GM13977 (cell line): ENCODE results near the gene ATP2B3.

Experiments used
- DNase-seq: peaks from one replicate; pipeline ENCODE4 v3.0.0; 2012; ENCODE audit warnings: low spot score
- in situ Hi-C: fragments of 300-500 bp; cut with MboI; formaldehyde crosslinking; loops from one replicate; pipeline ENCODE4 v1.12.0; 2022; ENCODE audit warnings: low sequenced_read_pairs, low pct_unique_long_range_greater_than_20kb, mixed read lengths, inconsistent platforms; ENCODE audit not compliant: unreplicated experiment
- TF ChIP-seq, protein P1 (sequence below): IDR thresholded peaks from 2 replicates; pipeline ENCODE4 v1.5.1; 2012; ENCODE audit warnings: mild to moderate bottlenecking, control low read depth; ENCODE audit not compliant: insufficient read depth; ENCODE audit errors: extremely low read depth, missing control alignments

The ATP2B3 gene

DNA sequence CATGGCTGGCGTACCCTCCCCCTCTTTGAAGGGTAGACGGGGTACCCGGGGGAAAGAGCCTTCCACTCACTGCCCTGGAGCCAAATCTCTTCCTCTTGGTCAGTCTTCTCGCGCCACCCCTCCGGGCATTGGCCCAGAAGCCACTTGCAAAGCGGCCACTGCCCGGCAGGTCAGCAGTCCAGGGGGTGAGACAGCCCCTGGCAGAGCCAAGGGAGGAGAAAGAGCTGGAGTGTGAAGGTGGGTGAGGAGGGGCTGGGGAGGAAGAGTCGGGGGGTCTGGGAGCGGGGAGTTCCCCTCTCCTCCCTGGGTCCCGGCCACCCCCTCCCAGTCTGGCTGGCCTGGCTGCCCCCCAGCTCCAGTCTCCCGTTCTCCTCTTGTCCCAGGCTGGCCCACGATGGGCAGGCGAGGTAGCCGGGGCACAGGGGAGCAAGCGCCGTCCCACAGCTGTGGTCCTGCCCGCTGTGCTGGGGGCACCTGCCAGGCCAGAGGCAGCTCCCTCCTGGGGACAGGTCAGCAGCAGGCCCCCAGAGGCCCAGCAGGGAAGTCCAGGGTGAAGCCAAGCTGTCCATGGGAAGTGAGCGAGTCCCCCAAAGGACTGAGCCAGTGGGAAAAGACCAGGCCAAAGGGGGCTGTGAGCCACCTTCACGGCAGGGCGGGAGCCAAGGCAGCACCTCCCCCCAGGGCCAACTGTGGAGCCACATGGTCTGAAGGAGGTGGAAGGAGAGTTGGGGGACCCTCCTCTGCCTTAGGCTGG, 108.0 kb downstream of the ATP2B3 start:
- TF ChIP-seq, protein P1, sequence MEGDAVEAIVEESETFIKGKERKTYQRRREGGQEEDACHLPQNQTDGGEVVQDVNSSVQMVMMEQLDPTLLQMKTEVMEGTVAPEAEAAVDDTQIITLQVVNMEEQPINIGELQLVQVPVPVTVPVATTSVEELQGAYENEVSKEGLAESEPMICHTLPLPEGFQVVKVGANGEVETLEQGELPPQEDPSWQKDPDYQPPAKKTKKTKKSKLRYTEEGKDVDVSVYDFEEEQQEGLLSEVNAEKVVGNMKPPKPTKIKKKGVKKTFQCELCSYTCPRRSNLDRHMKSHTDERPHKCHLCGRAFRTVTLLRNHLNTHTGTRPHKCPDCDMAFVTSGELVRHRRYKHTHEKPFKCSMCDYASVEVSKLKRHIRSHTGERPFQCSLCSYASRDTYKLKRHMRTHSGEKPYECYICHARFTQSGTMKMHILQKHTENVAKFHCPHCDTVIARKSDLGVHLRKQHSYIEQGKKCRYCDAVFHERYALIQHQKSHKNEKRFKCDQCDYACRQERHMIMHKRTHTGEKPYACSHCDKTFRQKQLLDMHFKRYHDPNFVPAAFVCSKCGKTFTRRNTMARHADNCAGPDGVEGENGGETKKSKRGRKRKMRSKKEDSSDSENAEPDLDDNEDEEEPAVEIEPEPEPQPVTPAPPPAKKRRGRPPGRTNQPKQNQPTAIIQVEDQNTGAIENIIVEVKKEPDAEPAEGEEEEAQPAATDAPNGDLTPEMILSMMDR: no peak
- in situ Hi-C loops: no loop called here
- no peak for DNase-seq

DNA sequence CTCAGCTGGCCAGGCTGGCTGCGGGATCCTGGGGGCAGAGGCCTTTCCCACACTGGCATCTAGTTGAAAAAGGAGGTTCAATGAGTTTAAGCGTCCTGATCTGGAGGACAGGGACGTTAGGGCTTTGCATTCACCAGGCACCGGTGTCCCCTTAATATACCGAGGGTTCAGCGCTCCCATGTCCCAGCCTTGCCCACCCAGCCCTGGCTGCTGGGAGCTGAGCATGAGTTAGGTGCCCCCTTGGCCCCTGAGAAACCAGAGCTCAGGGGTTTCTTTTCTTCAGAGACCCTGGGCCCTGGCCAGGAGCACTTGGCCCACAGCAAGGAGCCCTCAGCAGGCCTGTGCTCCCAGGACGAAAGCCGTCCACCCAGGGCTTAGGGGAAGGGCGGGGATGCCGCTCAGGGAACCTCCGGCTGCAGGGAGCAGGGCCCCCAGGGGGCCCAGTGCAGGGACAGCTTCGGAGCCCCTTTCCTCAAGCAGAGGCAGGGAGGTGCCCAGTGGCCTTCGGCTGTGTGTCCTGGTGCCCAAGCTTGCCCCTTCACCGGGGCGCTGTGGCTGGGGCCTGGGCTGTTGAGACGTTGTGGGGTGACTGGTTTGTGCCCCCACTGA, 108.7 kb downstream of the ATP2B3 start:
- in situ Hi-C loops: no loop called here
- TF ChIP-seq, protein P1: no peak

DNA sequence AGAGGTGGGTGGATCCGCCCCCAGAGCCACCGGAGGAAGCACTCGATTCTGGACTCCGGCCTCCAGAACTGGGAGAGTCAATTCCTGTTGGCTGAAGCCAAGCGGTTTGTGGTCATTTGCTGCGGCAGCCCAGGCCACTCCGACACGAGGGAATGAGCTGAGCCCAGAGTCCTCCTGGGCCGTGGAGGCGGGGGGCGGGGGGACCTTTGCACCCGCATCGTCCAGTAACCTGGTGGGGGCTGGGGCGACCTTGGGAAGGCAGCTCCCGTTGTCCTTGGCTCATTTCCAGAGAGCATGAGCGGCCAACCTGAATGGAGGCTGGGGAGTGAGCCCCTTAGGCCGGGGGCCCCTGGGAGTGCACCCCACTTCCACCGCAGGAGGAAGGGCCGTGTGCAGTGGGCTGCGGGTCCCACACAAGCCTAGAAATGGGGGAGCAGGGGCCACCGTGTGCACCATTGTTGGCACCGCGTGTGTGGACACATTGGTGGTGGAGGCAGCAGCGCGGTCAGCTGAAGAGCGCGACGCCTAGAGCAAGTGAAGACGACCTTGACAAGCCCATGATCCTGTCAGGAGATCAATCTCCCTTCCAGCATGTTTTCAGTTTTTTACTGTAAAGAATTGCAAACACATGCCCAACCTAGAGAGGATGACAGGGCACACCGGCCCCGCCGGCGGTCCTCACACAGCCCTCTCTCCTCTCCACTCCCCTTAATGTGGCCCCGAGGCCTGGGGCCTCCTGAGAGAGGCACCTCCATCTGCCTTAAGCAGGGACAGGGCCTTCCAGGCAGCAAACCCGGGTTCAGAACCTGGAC, 109.6 kb downstream of the ATP2B3 start:
- no peak for DNase-seq
- in situ Hi-C loops: no loop called here
- TF ChIP-seq, protein P1: no peak

More for the DNA sequence above, 108.7 kb downstream of the ATP2B3 start:
- DNase-seq: no peak

DNA sequence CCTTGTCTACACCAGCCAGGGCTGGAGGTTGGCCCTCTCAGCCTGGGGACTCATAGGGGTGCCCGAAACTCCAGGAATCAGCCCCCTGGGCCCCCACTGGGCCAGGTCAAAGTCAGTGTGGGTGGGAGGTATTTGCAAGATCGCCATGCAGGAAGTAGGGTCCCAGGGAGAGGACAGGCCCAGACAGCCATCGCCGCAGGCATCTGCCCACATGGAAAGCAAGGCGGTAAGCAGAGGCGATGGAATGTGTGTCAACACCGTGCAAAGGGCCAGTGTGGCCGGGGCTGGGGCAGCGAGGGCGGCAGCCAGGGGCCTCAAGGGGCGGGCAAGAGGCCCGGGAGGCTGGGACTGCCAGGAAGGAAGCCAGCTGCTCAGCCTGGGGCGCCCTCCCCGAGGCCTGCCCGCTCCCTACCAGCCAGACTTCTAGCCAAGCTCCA, 110.3 kb downstream of the ATP2B3 start:
- DNase-seq: no peak
- in situ Hi-C loops: no loop called here
- TF ChIP-seq, protein P1: no peak

DNA sequence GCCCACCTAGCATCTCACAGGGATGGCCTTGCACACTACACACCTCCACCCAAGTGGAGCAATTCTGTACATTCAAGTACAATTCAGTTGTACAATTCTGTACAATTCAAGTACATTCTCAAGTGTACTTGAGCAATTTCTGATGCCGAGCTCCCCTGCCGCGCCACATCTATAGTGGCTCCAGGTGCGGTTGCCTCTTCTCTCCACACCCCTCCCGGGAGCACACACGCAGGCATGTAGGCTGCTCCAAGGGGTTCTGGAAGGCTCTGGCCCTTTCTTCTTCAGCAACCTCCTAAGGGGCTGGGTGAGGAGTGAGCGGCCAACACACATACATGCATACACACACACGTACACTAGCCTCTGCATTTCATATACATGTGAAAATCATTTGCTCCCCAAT, 110.7 kb downstream of the ATP2B3 start:
- in situ Hi-C loops: no loop called here
- DNase-seq: no peak
- TF ChIP-seq, protein P1: no peak

DNA sequence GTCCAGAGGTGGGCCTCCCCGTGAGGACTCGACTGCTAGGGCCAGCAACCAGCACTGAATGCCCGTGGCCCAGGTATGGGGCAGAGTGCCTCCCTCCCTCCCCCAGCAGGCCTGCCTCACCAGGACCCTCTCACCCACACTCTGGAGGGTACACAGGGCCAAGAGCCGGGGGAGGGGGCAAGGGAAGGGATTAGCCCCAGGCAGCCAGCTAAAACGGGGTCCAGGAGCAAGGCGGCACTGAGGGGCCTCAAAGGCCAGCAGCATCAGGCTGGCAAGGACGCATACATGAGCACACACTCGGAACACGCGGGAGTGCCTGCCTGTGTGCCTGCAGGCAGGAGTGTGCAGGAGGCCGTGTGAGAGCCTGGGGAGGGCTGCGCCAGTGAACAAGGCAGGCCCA, 111.2 kb downstream of the ATP2B3 start:
- in situ Hi-C loops: no loop called here
- no peak for DNase-seq
- TF ChIP-seq, protein P1: no peak
